Fibroblast of pulmonary artery (primary cell): ENCODE measurements around the gene FBLN1.

Experiments
- DNase-seq: peaks from one replicate; pipeline ENCODE4 v3.0.0-alpha.2; 2010; ENCODE audit warnings: low read depth
- H3K4me3 ChIP-seq: replicated peaks from 2 replicates; pipeline ENCODE4 v1.5.1; 2011; ENCODE audit warnings: low read depth, mild to moderate bottlenecking, control low read depth, low read length, moderate library complexity
- TF ChIP-seq, protein P1 (sequence below): IDR thresholded peaks from 2 replicates; pipeline ENCODE4 v1.5.1; 2011; ENCODE audit warnings: mild to moderate bottlenecking, control low read depth, low read length, inconsistent platforms; ENCODE audit errors: missing control alignments

Gene FBLN1

DNA sequence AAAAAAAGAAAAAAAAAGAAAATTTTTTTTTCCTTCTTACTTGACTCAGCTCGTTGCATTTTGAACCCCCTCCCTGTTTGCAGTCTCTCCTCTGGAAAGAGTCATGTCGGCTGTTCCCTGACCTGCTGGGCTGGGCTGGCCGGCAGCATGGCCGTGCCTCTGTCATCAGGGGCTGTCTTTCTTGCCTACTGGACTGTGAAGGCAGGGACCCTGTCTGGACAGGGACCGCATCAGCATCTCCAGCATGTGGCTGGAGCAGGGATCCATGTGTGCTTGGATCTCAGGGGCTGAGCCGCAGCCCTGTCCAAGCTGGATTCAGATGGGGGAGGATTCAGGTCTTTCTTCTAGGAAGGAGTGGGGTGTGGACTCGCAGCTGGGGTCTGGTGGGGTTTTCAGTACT, 15.5 kb downstream of the FBLN1 start:
- TF ChIP-seq, protein P1, sequence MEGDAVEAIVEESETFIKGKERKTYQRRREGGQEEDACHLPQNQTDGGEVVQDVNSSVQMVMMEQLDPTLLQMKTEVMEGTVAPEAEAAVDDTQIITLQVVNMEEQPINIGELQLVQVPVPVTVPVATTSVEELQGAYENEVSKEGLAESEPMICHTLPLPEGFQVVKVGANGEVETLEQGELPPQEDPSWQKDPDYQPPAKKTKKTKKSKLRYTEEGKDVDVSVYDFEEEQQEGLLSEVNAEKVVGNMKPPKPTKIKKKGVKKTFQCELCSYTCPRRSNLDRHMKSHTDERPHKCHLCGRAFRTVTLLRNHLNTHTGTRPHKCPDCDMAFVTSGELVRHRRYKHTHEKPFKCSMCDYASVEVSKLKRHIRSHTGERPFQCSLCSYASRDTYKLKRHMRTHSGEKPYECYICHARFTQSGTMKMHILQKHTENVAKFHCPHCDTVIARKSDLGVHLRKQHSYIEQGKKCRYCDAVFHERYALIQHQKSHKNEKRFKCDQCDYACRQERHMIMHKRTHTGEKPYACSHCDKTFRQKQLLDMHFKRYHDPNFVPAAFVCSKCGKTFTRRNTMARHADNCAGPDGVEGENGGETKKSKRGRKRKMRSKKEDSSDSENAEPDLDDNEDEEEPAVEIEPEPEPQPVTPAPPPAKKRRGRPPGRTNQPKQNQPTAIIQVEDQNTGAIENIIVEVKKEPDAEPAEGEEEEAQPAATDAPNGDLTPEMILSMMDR, result no peak
- H3K4me3 ChIP-seq, result no peak overlapping the region
- no peak for DNase-seq

DNA sequence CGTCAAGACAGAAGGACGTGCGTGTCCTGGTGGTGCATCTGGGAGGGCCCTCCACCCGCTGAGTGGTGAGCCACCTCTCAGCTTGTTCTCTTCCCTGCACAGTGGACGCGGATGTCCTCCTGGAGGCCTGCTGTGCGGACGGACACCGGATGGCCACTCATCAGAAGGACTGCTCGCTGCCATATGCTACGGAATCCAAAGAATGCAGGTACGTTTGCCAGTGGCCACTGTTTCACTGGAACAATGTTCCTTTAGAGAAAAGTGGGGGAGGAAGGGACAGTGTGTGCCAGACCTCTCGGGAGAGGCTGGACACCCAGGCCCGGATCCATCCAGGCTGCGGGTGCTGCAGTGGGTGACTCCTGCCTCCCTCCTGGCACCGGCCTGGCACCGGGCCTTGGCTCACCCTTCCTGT, 15.9 kb downstream of the FBLN1 start:
- no peak overlapping the region for H3K4me3 ChIP-seq
- peak; percentile 27 for DNase-seq
- TF ChIP-seq, protein P1, result no peak

DNA sequence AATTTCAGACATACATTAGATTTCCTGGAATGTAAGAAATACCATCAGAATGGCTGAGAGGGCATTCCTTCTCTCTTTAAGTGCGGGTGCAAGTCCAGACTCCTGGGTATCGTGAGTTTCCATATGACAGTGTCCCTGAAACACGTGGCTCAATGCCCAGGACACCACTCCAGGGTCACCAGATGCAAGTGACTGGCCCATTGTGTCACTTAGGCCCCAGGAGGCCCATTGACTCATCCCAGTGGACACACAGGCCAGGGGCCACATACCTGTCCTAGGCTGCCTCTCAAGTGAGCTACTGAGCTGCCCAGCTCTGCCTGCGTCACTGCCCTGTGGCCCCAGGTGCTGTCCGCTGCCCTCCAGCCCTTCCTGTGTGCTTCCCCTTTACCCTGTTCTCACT, 18.5 kb downstream of the FBLN1 start:
- DNase-seq, result no peak
- no peak overlapping the region for H3K4me3 ChIP-seq
- TF ChIP-seq, protein P1, result no peak

DNA sequence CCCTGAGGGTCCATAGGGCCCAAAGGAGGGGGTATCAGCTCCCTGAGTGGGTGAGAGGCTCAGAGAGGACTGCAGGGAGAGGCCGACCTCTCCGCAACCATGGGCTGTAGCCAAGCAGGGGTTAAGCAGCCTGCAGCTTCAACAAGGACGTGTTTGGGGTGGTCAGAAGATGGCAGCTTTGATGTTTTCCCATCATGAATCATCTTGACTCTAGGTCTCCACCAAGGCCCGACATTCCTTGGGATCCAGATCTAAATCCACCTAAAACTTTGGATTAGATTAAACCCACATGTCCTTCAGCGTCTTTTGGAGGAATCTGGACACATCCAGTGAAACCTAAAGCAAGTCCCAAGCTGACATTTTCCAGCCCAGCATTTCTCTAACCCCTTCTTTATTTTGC, 19.8 kb downstream of the FBLN1 start:
- TF ChIP-seq, protein P1, result no peak
- no peak for DNase-seq
- no peak overlapping the region for H3K4me3 ChIP-seq

DNA sequence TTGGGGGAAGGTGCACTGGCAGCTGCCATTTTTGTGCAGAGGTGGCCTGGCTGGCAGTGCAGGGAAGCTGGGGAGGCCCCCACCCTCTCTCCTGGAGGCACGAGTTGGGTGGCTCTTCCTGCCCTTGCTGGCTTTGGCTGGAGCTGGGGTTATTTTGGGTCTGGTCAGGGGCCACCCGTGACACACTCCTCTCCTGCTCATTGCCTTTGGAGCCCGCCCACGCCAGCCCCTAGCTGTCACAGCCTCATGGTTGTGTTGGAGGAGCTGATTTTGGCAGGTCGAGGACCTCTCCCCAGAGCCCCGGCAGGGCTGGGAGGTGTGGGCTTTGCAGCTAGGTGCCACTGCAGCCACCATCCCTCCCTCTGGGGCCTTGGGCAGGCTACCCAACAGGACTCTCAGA, 21.5 kb downstream of the FBLN1 start:
- TF ChIP-seq, protein P1, result no peak
- DNase-seq, result no peak
- no peak overlapping the region for H3K4me3 ChIP-seq

DNA sequence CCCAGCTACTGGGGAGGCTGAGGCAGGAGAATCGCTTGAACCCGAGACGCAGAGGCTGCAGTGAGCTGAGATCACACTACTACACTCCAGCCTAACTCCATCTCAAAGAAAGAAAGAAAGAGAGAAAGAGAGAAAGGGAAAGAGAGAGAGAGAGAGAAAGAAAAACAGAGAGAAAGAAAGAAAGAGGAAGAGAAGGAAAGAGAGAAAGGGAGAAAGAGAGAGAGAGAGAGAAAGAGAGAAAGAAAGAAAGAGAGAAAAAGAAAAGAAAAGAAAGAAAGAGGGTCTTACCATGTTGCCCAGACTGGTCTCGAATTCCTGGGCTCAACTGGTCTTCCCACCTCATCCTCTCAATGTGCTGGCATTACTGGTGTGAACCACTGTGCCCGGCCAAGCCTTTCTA, 22.3 kb downstream of the FBLN1 start:
- no peak overlapping the region for H3K4me3 ChIP-seq
- no peak for DNase-seq
- TF ChIP-seq, protein P1, result no peak

DNA sequence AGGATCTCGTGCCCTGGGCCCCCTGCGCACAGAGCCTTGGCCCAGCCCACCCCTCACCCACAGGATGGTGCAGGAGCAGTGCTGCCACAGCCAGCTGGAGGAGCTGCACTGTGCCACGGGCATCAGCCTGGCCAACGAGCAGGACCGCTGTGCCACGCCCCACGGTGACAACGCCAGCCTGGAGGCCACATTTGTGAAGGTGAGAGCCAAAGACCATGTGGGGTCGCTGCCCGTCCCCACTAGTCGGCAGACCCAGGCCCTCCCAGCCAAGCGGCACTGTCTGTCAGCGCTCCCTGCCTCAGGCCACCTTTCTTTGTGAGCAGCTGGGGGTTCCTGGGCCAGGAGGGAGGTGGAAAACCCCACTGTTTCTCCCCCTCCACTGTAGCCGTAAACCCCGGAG, 22.8 kb downstream of the FBLN1 start:
- TF ChIP-seq, protein P1, result no peak
- no peak overlapping the region for H3K4me3 ChIP-seq
- DNase-seq, result no peak
